Suprapubic skin (tissue), 4 donors: Measurements from ENCODE around the gene ARHGAP27. TPM values are rescaled to one million over a fixed set of nuclear protein-coding genes. Genes with fewer than 3 reads are reported as not detected.

Source experiments
- DNase-seq, 2 donors: peaks; one replicate each; pipeline ENCODE4 v3.0.0-alpha.2; 2019; ENCODE audit warnings: low spot score in 2 of 2
- H3K27ac ChIP-seq: fragments of 200-600 bp; sonication (generic); one replicate; pipeline ENCODE4 v1.5.1; 2019
- H3K27me3 ChIP-seq: fragments of 200-600 bp; sonication (generic); one replicate; pipeline ENCODE4 v1.5.1; 2019
- H3K36me3 ChIP-seq: fragments of 200-600 bp; sonication (generic); one replicate; pipeline ENCODE4 v1.5.1; 2019
- H3K4me1 ChIP-seq: fragments of 200-600 bp; sonication (generic); one replicate; pipeline ENCODE4 v1.5.1; 2019
- H3K4me3 ChIP-seq: fragments of 200-600 bp; sonication (generic); one replicate; pipeline ENCODE4 v1.5.1; 2019; ENCODE audit warnings: mild to moderate bottlenecking
- H3K9me3 ChIP-seq: fragments of 200-600 bp; sonication (generic); one replicate; pipeline ENCODE4 v1.5.1; 2019
- CTCF ChIP-seq, 2 donors: fragments of 200-600 bp in 1 of 2; fragments of 450-650 bp in 1 of 2; sonication (generic) in 1 of 2; IDR thresholded peaks; one replicate each; pipeline ENCODE4 v1.5.1; 2016 to 2019; ENCODE audit warnings: antibody characterized with exemption in 2 of 2, mild to moderate bottlenecking in 1 of 2, moderate library complexity in 1 of 2
- EP300 ChIP-seq: sonication (generic); formaldehyde crosslinking; IDR thresholded peaks from one replicate; pipeline ENCODE4 v1.6.1; 2017; ENCODE audit warnings: antibody characterized with exemption
- POLR2A ChIP-seq, 2 donors: fragments of 450-650 bp; IDR thresholded peaks; one replicate each; pipeline ENCODE4 v1.6.1; 2017; ENCODE audit warnings: antibody characterized with exemption in 2 of 2, mild to moderate bottlenecking in 2 of 2, moderate library complexity in 2 of 2
- POLR2AphosphoS5 ChIP-seq, 3 donors: sonication (generic); formaldehyde crosslinking; IDR thresholded peaks; one replicate each; pipeline ENCODE4 v1.6.1; 2017; ENCODE audit warnings: antibody characterized with exemption in 3 of 3
- WGBS: methylation state at CpG from one replicate; pipeline ENCODE4 v1.1.5; 2018; 5-methylcytosine and 5-hydroxymethylcytosine counted together
- total RNA-seq, 4 donors: library from RNA; depleted of rRNA; stranded (reverse); fragments of >200 nt; gene quantifications; one replicate each; pipeline ENCODE4 v1.1.0, GENCODE V29; 2016

ARHGAP27 gene
- total RNA-seq, 4 donors from 2014 or later, result 54.4 to 93.6 (median 71.3) TPM

GRCh38 chr17:45367216-45367615 lies 65.5 kb downstream of the ARHGAP27 start:
- no peaks in the 10 kb centered on the region for H3K36me3 ChIP-seq
- no peak overlapping the region for H3K27ac ChIP-seq
- H3K27me3 ChIP-seq, result no peaks in the 10 kb centered on the region
- H3K4me1 ChIP-seq, result peaks cover 20% of the 10 kb centered on the region
- TF ChIP-seq POLR2A (IDR thresholded peaks at IDR 0.05) (no peak), CTCF (IDR thresholded peaks at IDR 0.05) (no peak), POLR2AphosphoS5 (IDR thresholded peaks at IDR 0.05) (no peak), EP300 (no peak)
- WGBS, result 96% methylated on average over 5 of the region's 7 CpGs
- H3K9me3 ChIP-seq, result no peaks in the 10 kb centered on the region
- DNase-seq, result peak; percentile 49 to 52
- no peak overlapping the region for H3K4me3 ChIP-seq

GRCh38 chr17:45366691-45367090 lies 66.0 kb downstream of the ARHGAP27 start:
- Histone ChIP-seq H3K4me3 (no peak overlapping the region), H3K9me3 (no peaks in the 10 kb centered on the region), H3K27ac (no peak overlapping the region), H3K27me3 (no peaks in the 10 kb centered on the region), H3K36me3 (no peaks in the 10 kb centered on the region), H3K4me1 (peaks cover 17% of the 10 kb centered on the region)
- WGBS, result 67% methylated on average over 6 of the region's 6 CpGs
- TF ChIP-seq CTCF (IDR thresholded peaks at IDR 0.05), result no peak
- DNase-seq, result peak; percentile 38 to 41

GRCh38 chr17:45366049-45366448 lies 66.6 kb downstream of the ARHGAP27 start:
- H3K9me3 ChIP-seq, result no peaks in the 10 kb centered on the region
- no peaks in the 10 kb centered on the region for H3K27me3 ChIP-seq
- H3K4me1 ChIP-seq, result peaks cover 11% of the 10 kb centered on the region
- H3K4me3 ChIP-seq, result no peak overlapping the region
- WGBS, result 82% methylated on average over 3 of the region's 3 CpGs
- no peaks in the 10 kb centered on the region for H3K36me3 ChIP-seq
- no peak overlapping the region for H3K27ac ChIP-seq
- no peak for TF ChIP-seq EP300
- no peak for TF ChIP-seq POLR2A (IDR thresholded peaks at IDR 0.05)
- TF ChIP-seq CTCF (IDR thresholded peaks at IDR 0.05), result no peak
- TF ChIP-seq POLR2AphosphoS5 (IDR thresholded peaks at IDR 0.05), result no peak
- peak in 1 of 2 donors; percentile 28 for DNase-seq

GRCh38 chr17:45364531-45365390 lies 67.9 kb downstream of the ARHGAP27 start:
- DNase-seq, result peak; percentile 48 to 67
- no peak overlapping the region for H3K27ac ChIP-seq
- no peaks in the 10 kb centered on the region for H3K36me3 ChIP-seq
- H3K4me1 ChIP-seq, result peaks cover 7% of the 10 kb centered on the region
- H3K9me3 ChIP-seq, result no peaks in the 10 kb centered on the region
- H3K4me3 ChIP-seq, result no peak overlapping the region
- no peak for TF ChIP-seq CTCF (IDR thresholded peaks at IDR 0.05)
- no peak for TF ChIP-seq EP300
- no peak for TF ChIP-seq POLR2AphosphoS5 (IDR thresholded peaks at IDR 0.05)
- TF ChIP-seq POLR2A (IDR thresholded peaks at IDR 0.05), result no peak
- H3K27me3 ChIP-seq, result no peaks in the 10 kb centered on the region
- WGBS, result 74% methylated on average over 17 of the region's 17 CpGs

GRCh38 chr17:45363498-45363897 lies 69.2 kb downstream of the ARHGAP27 start:
- peak in 1 of 2 donors; percentile 25 for DNase-seq
- no peak for TF ChIP-seq CTCF (IDR thresholded peaks at IDR 0.05)
- TF ChIP-seq EP300, result no peak
- TF ChIP-seq POLR2A (IDR thresholded peaks at IDR 0.05), result no peak
- no peak for TF ChIP-seq POLR2AphosphoS5 (IDR thresholded peaks at IDR 0.05)
- H3K27me3 ChIP-seq, result no peaks in the 10 kb centered on the region
- H3K4me3 ChIP-seq, result no peak overlapping the region
- WGBS, result 92% methylated on average over 3 of the region's 3 CpGs
- H3K4me1 ChIP-seq, result peaks cover 7% of the 10 kb centered on the region
- H3K36me3 ChIP-seq, result no peaks in the 10 kb centered on the region
- H3K27ac ChIP-seq, result no peak overlapping the region
- H3K9me3 ChIP-seq, result no peaks in the 10 kb centered on the region
